IMR-90 (cell line): ENCODE measurements around the gene SBK3. TPM values are rescaled to one million over a fixed set of nuclear protein-coding genes. Genes with fewer than 3 reads are reported as not detected.

Experiments used
- ATAC-seq: fragments of 200-7000 bp; cut with Tn5 transposase; 2 replicates; pipeline ENCODE4 v1.9.1; 2020; ENCODE audit warnings: low read depth, mild to moderate bottlenecking, moderate library complexity
- BruUV-seq: library from RNA; stranded (reverse); fragments of 400-500 nt; replicated peaks from 2 replicates; lab custom pipeline; 2021; lab: Mats Ljungman, UMichigan
- CTCF ChIA-PET: fragments of 300-600 bp; formaldehyde crosslinking; extraction: SDS; loops from one replicate; lab custom pipeline; 2021; ENCODE audit warnings: antibody characterized with exemption; lab: Yijun Ruan, JAX
- POLR2A ChIA-PET: fragments of 300-600 bp; sonication (Branson Sonifier 250); formaldehyde crosslinking; loops from one replicate; lab custom pipeline; 2022; ENCODE audit warnings: antibody characterized with exemption; ENCODE audit not compliant: unreplicated experiment; lab: Charles Lee
- DNase-seq: peaks from one replicate; pipeline ENCODE4 v3.0.0; 2013
- H2AFZ ChIP-seq: replicated peaks from 2 replicates; pipeline ENCODE3; 2013; ENCODE audit warnings: low read length, mild to moderate bottlenecking; ENCODE audit not compliant: poor library complexity
- H2AK5ac ChIP-seq: 2 replicates; pipeline ENCODE4 v1.6.1; 2013; ENCODE audit warnings: low read depth, low read length, inconsistent platforms
- H2AK9ac ChIP-seq: replicated peaks from 2 replicates; pipeline ENCODE3; 2013; ENCODE audit warnings: mild to moderate bottlenecking, low read depth, low read length, moderate library complexity; ENCODE audit not compliant: poor library complexity
- H2BK120ac ChIP-seq: 2 replicates; pipeline ENCODE4 v1.6.1; 2013; ENCODE audit warnings: low read depth, low read length, inconsistent platforms
- H2BK15ac ChIP-seq: 3 replicates; pipeline ENCODE4 v1.6.1; 2013; ENCODE audit warnings: low read depth, low read length, inconsistent platforms
- H2BK20ac ChIP-seq: 2 replicates; pipeline ENCODE4 v1.6.1; 2013; ENCODE audit warnings: low read depth, mild to moderate bottlenecking, inconsistent platforms, low read length, moderate library complexity
- H2BK5ac ChIP-seq: 2 replicates; pipeline ENCODE4 v1.6.1; 2013; ENCODE audit warnings: mild to moderate bottlenecking, low read depth, low read length, inconsistent platforms; ENCODE audit not compliant: poor library complexity, severe bottlenecking
- H3K14ac ChIP-seq: replicated peaks from 2 replicates; pipeline ENCODE4 v1.6.1; 2013; ENCODE audit warnings: low read depth, low read length, inconsistent platforms
- H3K18ac ChIP-seq: 2 replicates; pipeline ENCODE4 v1.6.1; 2013; ENCODE audit warnings: low read depth, low read length, control low read depth
- H3K23ac ChIP-seq: 2 replicates; pipeline ENCODE4 v1.6.1; 2013; ENCODE audit warnings: low read depth, low read length, inconsistent platforms
- H3K27ac ChIP-seq: 2 replicates; pipeline ENCODE4 v1.5.1; 2013; ENCODE audit warnings: mild to moderate bottlenecking, control low read depth, low read length; ENCODE audit not compliant: insufficient read depth
- H3K27me3 ChIP-seq: 2 replicates; pipeline ENCODE4 v1.6.1; 2013; ENCODE audit warnings: low read length; ENCODE audit not compliant: control insufficient read depth, insufficient read depth
- H3K36me3 ChIP-seq: 2 replicates; pipeline ENCODE4 v1.6.1; 2013; ENCODE audit warnings: low read length, mixed read lengths; ENCODE audit not compliant: control insufficient read depth, insufficient read depth
- H3K4ac ChIP-seq: 2 replicates; pipeline ENCODE4 v1.6.1; 2013; ENCODE audit warnings: low read depth, low read length, inconsistent platforms
- H3K4me1 ChIP-seq: 2 replicates; pipeline ENCODE4 v1.6.1; 2013; ENCODE audit warnings: low read length, mixed read lengths; ENCODE audit not compliant: control insufficient read depth, insufficient read depth
- H3K4me2 ChIP-seq: 2 replicates; pipeline ENCODE4 v1.6.1; 2013; ENCODE audit warnings: low read depth, mild to moderate bottlenecking, control low read depth, low read length, moderate library complexity
- H3K4me3 ChIP-seq: 2 replicates; pipeline ENCODE4 v1.5.1; 2013; ENCODE audit warnings: low read depth, mild to moderate bottlenecking, control low read depth, low read length, moderate library complexity; ENCODE audit not compliant: insufficient read depth
- H3K56ac ChIP-seq: 2 replicates; pipeline ENCODE4 v1.6.1; 2013; ENCODE audit warnings: low read length, inconsistent platforms; ENCODE audit not compliant: insufficient read depth; ENCODE audit errors: extremely low read depth
- H3K79me1 ChIP-seq, 2 experiments: 2 replicates each; pipeline ENCODE4 v1.6.1; 2013; ENCODE audit warnings: low read length in 2 of 2, inconsistent platforms in 1 of 2, low read depth in 1 of 2
- H3K9ac ChIP-seq: 2 replicates; pipeline ENCODE4 v1.6.1; 2013; ENCODE audit warnings: low read depth, low read length, control low read depth
- H3K9me1 ChIP-seq: 2 replicates; pipeline ENCODE4 v1.6.1; 2013; ENCODE audit warnings: low read length, inconsistent platforms; ENCODE audit not compliant: insufficient read depth
- H3K9me3 ChIP-seq: 2 replicates; pipeline ENCODE4 v1.6.1; 2013; ENCODE audit warnings: low read length; ENCODE audit not compliant: control insufficient read depth, insufficient read depth
- H4K20me1 ChIP-seq: 2 replicates; pipeline ENCODE4 v1.6.1; 2013; ENCODE audit warnings: low read length, inconsistent platforms; ENCODE audit not compliant: insufficient read depth
- H4K5ac ChIP-seq: 2 replicates; pipeline ENCODE4 v1.6.1; 2013; ENCODE audit warnings: mild to moderate bottlenecking, low read depth, low read length, control low read depth
- H4K8ac ChIP-seq, 2 experiments: 2 replicates each; pipeline ENCODE4 v1.6.1; 2013; ENCODE audit warnings: low read depth in 2 of 2, low read length in 2 of 2, control low read depth in 1 of 2, inconsistent platforms in 1 of 2
- H4K91ac ChIP-seq: 2 replicates; pipeline ENCODE4 v1.6.1; 2013; ENCODE audit warnings: low read depth, low read length, inconsistent platforms; ENCODE audit not compliant: insufficient read depth
- CHD1 ChIP-seq: IDR thresholded peaks from 2 replicates; pipeline ENCODE4 v1.6.1; 2012; ENCODE audit warnings: low read depth, low read length, improper control_type of control experiment
- FOS ChIP-seq: fragments of 150-350 bp; IDR thresholded peaks from 2 replicates; pipeline ENCODE4 v1.6.1; 2016; ENCODE audit warnings: low read depth, low read length
- MAFK ChIP-seq: IDR thresholded peaks from 2 replicates; pipeline ENCODE4 v1.6.1; 2012; ENCODE audit warnings: low read depth, low read length, improper control_type of control experiment
- MAZ ChIP-seq: IDR thresholded peaks from 2 replicates; pipeline ENCODE4 v1.6.1; 2012; ENCODE audit warnings: low read depth, mild to moderate bottlenecking, low read length, improper control_type of control experiment, moderate library complexity, borderline replicate concordance
- MXI1 ChIP-seq: IDR thresholded peaks from 2 replicates; pipeline ENCODE4 v1.6.1; 2012; ENCODE audit warnings: low read depth, mild to moderate bottlenecking, low read length, moderate library complexity, borderline replicate concordance
- POLR2A ChIP-seq: IDR thresholded peaks from 2 replicates; pipeline ENCODE4 v1.6.1; 2012; ENCODE audit warnings: mild to moderate bottlenecking, low read depth, low read length
- RAD21 ChIP-seq: IDR thresholded peaks from 2 replicates; pipeline ENCODE4 v1.6.1; 2012; ENCODE audit warnings: low read length, improper control_type of control experiment
- RCOR1 ChIP-seq: IDR thresholded peaks from 2 replicates; pipeline ENCODE4 v1.6.1; 2012; ENCODE audit warnings: mild to moderate bottlenecking, low read length, improper control_type of control experiment; ENCODE audit not compliant: insufficient replicate concordance
- RFX5 ChIP-seq: IDR thresholded peaks from 2 replicates; pipeline ENCODE4 v1.8.0; 2012; ENCODE audit warnings: low read depth, mild to moderate bottlenecking, low read length, moderate library complexity
- WGBS, 2 experiments: methylation state at CpG; one replicate each; pipeline versions ENCODE4 v1.1.5 to v1.1.7; 2013; ENCODE audit warnings: missing lambda C conversion rate in 2 of 2; ENCODE audit not compliant: insufficient read length in 1 of 2; ENCODE audit errors: extremely low coverage in 2 of 2; 5-methylcytosine and 5-hydroxymethylcytosine counted together
- dilution Hi-C: fragments of 300-500 bp; cut with HindIII; formaldehyde crosslinking; loops from one replicate; pipeline ENCODE4 v1.14.3; 2018; ENCODE audit warnings: low sequenced_read_pairs; ENCODE audit not compliant: unreplicated experiment
- in situ Hi-C: fragments of 300-500 bp; cut with MboI; formaldehyde crosslinking; loops from 3 replicates; pipeline ENCODE4 v1.14.3; 2019; ENCODE audit warnings: low sequenced_read_pairs, inconsistent platforms, mixed read lengths
- intact Hi-C: fragments of 100-400 bp; cut with micrococcal nuclease; formaldehyde crosslinking; loops from 2 replicates; pipeline ENCODE4 v1.10.0; 2022
- polyA plus RNA-seq, 3 experiments: library from polyadenylated mRNA; depleted of rRNA; stranded (reverse); fragments of >200 nt; gene quantifications; 2 replicates each; pipeline ENCODE4 v1.2.3, GENCODE V29; 2012; ENCODE audit warnings: low replicate concordance in 1 of 3
- total RNA-seq: library from RNA; depleted of rRNA; stranded (reverse); fragments of >200 nt; gene quantifications from 2 replicates; pipeline ENCODE4 v1.2.3, GENCODE V29; 2012
- TF ChIP-seq, protein P1 (sequence below): fragments of 150-350 bp; IDR thresholded peaks from 2 replicates; pipeline ENCODE4 v1.6.1; 2016; ENCODE audit warnings: low read depth, mild to moderate bottlenecking, low read length, moderate library complexity, borderline replicate concordance
- TF ChIP-seq, protein P2 (sequence below): fragments of 150-350 bp; IDR thresholded peaks from 2 replicates; pipeline ENCODE4 v1.6.1; 2017; ENCODE audit warnings: mild to moderate bottlenecking, antibody characterized with exemption, low read length, low read depth

The SBK3 gene
- total and polyA plus RNA-seq, 2 of the 4 experiments (the other 2 are of a cell fraction): 0.05 to 0.18 TPM

DNA sequence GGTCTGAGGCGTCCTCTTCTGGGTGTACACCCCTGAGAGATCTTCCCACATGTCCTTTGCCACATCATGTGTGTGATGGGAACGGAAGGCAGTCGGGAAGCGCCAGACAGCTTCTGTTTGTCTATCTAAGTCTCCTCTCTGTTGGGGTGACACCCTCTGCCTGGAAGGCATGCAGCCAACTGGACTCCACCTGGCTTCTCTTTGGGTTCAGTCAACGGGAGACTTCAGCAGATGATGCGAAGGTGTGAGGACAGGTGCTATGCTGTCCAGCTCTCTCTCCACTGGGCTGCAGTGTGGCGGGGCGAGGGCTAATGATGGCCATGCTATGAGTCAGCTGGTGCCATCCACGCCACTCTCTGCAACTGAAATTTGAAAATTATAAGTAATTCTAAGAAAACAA is 14.3 kb upstream of the SBK3 start:
- Histone ChIP-seq H2AFZ (peak overlapping the region; percentile 21), H3K9ac (no peak overlapping the region), H4K20me1 (no peaks in the 10 kb centered on the region), H3K36me3 (no peaks in the 10 kb centered on the region), H3K9me1 (no peaks in the 10 kb centered on the region), H3K4me3 (no peak overlapping the region), H2AK5ac (no peak overlapping the region), H2BK120ac (no peak overlapping the region), H3K23ac (no peak overlapping the region), H2AK9ac (no peak overlapping the region), H3K14ac (no peak overlapping the region), H2BK15ac (no peak overlapping the region), H2BK20ac (no peak overlapping the region), H3K9me3 (peaks cover 5% of the 10 kb centered on the region; the same call in 1 of the 2 replicates), H3K4ac (no peak overlapping the region), H3K79me1 (no peaks in the 10 kb centered on the region), H3K27ac (no peak overlapping the region), H4K91ac (no peak overlapping the region), H4K8ac (no peak overlapping the region), H2BK5ac (no peak overlapping the region), H3K4me1 (no peaks in the 10 kb centered on the region), H3K18ac (no peak overlapping the region), H3K27me3 (peaks cover 7% of the 10 kb centered on the region), H3K4me2 (no peak overlapping the region), H4K5ac (no peak overlapping the region), H3K56ac (no peak overlapping the region)
- 60% methylated on average over 2 of the region's 9 CpGs; no CpG with 5 or more reads in 1 of the 2 experiments for WGBS, 2 experiments
- BruUV-seq: no TSS peak
- DNase-seq: no peak
- CTCF ChIA-PET: no interaction called here
- in situ Hi-C loops (no loop called here), dilution Hi-C loops (no loop called here), intact Hi-C loops (no loop called here)
- POLR2A ChIA-PET: no interaction called here
- no peak for ATAC-seq
- TF ChIP-seq RCOR1: no peak
- no peak for TF ChIP-seq CHD1
- TF ChIP-seq, protein P1, sequence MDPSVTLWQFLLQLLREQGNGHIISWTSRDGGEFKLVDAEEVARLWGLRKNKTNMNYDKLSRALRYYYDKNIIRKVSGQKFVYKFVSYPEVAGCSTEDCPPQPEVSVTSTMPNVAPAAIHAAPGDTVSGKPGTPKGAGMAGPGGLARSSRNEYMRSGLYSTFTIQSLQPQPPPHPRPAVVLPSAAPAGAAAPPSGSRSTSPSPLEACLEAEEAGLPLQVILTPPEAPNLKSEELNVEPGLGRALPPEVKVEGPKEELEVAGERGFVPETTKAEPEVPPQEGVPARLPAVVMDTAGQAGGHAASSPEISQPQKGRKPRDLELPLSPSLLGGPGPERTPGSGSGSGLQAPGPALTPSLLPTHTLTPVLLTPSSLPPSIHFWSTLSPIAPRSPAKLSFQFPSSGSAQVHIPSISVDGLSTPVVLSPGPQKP: no peak
- no peak for TF ChIP-seq FOS
- no peak for TF ChIP-seq MAZ
- no peak for TF ChIP-seq MAFK
- TF ChIP-seq MXI1: no peak
- TF ChIP-seq, protein P2, sequence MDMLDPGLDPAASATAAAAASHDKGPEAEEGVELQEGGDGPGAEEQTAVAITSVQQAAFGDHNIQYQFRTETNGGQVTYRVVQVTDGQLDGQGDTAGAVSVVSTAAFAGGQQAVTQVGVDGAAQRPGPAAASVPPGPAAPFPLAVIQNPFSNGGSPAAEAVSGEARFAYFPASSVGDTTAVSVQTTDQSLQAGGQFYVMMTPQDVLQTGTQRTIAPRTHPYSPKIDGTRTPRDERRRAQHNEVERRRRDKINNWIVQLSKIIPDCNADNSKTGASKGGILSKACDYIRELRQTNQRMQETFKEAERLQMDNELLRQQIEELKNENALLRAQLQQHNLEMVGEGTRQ: no peak
- no peak for TF ChIP-seq RAD21
- no peak for TF ChIP-seq POLR2A
- TF ChIP-seq RFX5: no peak
